GM18505 (cell line): Measurements from ENCODE around the gene CRISPLD2.
"Not testable (repeated sequence)": the region's sequence is repeated elsewhere in the genome, so short reads cannot be mapped to it uniquely, and the experiment has no call there.

Experiments used
- ATAC-seq: cut with Tn5 transposase; IDR thresholded peaks from one replicate; pipeline ENCODE4 v1.9.1; 2021; ENCODE audit not compliant: unreplicated experiment
- POLR2A ChIP-seq: IDR thresholded peaks from 4 replicates; pipeline ENCODE4 v1.6.1; 2011; ENCODE audit warnings: borderline replicate concordance; ENCODE audit not compliant: insufficient read depth, insufficient read length; ENCODE audit errors: extremely low read depth

CRISPLD2 gene

DNA sequence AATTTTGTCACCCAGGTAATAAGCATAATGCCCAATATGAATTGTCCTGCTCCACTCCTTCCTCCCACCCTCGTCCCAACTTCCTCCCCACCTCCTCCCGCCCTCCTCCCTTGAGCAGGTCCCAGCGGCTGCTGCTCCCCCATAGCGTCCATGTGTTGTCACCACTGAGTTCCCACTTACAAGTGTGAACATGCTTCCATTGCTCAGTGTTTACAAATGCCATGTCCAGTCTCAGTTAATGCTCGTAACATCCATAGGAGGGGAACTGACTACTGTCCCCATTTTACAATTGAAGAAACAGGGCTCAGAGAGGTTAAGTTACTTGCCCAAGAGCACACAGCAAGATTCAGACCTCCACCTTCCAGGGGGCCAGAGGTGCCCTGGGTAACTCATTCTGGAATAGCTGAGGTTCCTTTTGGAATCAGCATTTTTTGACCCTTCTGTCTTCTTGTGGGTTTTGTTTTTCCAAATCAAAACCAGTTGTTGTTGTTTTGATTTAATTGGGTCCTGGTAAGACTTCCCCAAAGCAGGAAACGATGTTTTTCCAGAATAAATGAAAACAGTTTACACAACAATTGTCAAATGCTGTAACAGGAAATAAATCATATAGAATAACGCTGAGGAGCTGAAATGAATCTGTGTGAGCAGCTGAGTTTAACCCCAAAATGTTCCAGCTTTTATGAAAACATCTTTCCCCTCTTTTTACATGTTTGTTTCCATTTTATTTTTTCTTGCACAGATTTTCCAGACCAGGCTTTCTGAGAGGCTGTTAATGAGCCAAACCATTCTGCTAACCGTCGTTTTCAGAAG is 117.6 kb downstream of the CRISPLD2 start:
- TF ChIP-seq POLR2A: no peak
- ATAC-seq: no peak

DNA sequence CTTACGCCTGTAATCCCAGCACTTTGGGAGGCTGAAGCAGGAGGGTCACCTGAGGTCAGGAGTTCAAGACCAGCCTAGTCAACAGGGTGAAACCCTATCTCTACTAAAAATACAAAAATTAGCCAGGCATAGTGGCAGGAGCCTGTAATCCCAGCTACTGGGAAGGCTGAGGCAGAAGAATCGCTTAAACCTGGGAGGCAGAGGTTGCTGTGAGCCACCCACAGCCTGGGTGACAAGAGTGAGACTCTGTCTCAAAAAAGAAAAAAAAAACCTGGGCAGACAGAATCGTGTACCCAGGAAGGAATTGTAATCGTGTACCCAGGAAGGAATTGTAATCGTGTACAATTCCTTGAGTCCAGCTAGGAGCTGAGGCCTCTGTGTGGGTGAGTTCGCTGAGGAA is 118.8 kb downstream of the CRISPLD2 start:
- ATAC-seq: not testable (repeated sequence)

DNA sequence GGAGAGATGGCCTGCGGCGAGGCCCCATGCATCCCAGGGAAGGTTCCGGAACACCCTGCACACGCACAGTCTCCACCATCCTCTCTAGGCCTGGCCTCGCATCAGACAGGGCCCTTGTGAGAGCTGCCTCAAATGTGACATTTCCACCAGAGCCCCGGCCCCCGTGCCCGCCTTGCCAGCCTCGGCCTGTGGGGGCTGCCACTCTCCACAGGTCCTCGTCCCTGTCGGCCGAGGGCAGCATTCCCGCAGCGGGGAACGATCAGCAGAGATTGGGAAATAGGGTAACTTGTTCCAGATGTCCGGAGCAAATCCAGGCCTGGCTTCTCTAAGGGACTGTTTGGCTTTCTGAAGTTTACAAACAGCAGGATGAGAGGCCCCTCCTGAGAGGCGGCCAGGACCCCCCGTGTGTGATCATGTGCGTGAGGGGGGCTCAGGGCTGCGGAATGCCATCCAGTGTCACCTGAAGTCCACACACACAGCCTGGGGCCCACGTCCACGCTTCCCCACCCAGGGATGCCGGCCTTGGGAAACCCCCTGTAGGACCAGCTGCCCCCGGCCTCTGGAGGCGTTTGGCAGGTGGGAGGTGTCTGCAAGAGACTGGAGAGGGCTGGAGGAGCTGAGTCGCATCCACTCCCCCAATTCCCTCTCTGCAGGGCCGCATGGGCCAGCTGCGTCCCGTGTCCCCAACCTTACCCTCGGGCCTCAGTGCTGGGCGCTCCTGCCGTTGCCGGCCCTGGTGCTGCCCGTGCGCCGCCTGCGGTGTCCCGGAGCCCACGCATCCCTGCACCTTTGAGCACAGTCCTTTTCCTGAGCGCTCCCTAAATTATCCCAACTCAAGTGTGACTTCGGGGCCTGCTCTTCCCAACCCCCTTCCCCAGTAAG is 121.1 kb downstream of the CRISPLD2 start:
- TF ChIP-seq POLR2A: no peak
- no peak for ATAC-seq

DNA sequence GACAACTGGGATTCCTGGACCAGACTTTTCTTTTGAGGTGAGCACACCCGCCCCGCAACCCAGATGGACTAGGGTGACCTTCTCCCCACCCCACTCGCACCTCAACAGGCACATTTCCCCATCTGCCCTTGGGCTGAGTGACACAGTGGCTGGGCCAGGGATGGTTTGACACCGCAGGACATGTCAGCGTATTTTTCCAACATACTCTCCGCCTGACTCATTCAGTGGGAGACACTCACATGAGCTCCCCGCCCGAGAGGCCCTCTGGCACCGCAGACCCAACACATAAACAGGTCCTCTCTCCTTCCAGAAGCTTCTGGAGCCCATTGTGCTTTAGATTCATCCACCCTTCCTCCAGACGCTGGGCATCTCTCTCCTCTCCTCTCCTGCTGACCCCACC is 122.1 kb downstream of the CRISPLD2 start:
- no peak for TF ChIP-seq POLR2A
- ATAC-seq: no peak

DNA sequence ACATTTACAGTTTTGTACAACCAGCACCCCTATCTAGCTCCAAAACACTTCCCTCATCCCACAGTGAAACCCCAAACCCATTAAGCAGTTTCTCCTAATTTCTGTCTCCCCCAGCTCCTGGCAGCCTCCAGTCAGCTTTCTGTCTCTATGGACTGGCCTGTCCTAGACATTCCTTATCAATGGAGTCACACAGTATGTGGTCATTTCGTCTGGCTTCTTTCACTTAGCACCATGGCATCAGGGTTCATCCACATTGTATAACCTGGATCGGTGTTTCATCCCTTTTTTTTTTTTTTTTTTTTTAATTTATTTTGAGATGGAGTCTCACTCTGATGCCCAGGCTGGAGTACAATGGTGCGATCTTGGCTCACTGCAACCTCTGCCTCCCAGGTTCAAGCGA is 123.0 kb downstream of the CRISPLD2 start:
- ATAC-seq: no peak
- TF ChIP-seq POLR2A: no peak

DNA sequence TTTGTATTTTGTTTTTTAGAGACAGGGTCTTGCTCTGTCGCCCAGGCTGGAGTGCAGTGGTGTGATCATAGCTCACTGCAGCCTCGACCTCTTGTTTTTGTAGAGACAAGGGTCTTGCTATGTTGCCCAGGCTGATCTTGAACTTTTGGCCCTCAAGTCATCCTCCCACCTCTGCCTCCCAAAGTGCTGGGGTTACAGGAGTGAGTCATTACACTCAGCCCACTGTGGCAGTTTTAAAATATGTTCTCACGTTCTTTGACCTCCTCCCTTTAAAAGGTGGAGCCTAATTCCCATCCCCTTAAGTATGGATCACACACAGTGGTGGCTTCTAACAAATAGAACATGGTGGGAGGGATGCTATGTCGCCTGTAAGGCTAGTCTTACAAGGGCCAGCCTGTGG is 123.8 kb downstream of the CRISPLD2 start:
- no peak for TF ChIP-seq POLR2A
- no peak for ATAC-seq

DNA sequence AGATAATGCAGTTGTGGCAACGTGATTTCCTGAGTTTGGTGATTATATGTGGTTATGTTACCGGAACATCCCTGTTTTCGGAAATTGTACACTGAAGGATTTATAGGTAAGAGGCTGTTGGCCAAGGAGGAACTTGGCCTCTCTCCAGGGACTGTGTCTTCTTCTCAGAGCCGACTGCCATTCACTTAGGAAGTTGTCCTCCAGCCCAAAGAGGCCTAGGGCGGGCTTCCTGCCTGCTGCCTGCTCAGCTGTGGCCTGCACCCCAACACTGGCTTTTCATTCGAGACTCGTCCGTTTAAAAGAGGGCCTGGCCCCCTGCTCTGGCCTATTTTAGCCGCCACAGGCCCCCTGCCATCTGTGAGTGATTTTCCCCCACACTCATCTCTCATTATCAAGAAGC is 127.2 kb downstream of the CRISPLD2 start:
- no peak for TF ChIP-seq POLR2A
- no peak for ATAC-seq

DNA sequence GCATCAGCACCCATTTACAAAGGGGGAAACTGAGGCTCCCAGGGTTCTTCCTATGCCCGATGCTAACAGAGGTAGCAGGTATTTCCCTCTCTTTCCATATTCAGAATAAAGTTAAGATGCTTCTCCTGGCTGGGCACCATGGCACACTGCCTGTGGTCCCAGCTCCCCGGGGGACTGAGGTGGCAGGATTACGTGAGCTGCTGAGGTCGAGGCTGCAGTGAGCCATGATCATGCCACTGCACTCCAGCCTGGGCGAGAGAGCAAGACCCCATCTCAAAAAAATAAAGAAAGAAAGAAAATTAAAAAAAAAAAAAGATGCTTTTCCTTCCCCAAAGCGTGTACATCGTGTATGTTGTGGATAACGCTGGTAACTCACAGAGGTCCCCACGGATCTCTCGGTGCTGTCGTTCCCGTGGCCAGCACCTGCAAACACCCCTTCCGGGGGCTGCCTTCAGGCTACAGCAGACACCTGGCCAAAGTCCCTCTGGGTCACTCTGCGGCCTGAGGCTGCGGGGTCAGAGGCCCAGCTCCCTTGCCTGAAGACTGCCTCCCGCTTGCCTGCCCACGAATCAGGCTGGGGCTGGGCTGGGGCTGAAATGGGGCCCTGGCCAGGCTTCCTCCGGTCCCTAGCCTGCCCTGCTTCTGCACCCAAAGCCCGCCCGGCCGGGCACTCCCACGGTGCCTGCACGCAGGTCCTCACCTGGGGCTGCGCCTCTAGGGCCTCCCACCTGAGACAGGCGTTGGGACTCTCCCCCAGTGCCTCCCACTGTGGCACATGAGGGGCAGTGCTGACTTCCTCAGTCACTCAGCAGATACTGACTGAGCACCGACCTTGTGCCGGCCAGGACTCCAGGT is 128.4 kb downstream of the CRISPLD2 start:
- ATAC-seq: no peak
- TF ChIP-seq POLR2A: no peak

DNA sequence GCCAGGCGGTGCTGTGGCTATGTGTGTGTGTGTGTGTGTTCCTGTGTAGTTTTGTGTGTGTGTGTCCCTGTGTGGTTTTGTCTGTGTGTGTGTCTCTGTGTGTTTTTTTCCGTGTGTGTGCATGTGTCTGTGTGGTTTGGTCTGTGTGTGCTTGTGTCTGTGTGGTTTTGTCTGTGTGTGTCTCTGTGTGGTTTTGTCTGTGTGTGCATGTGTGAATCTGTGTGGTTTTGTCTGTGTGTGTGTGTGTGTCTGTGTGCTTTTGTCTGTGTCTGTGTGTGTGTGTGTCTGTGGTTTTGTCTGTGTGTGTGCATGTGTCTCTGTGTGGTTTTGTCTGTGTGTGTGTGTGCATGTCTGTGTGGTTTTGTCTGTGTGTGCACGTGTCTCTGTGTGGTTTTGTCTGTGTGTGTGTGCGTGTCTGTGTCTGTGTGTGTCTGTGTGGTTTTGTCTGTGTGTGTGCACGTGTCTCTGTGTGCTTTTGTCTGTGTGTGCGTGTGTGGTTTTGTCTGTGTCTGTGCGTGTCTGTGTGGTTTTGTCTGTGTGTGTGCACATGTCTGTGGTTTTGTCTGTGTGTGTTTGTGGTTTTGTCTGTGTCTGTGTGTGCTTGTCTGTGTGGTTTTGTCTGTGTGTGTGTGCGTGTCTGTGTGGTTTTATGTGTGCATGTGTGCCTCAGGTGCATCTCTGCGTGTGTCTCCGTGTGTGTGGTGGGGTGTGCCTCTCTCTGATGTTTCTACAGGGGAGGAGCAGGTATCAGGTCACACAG is 129.2 kb downstream of the CRISPLD2 start:
- no peak for ATAC-seq
- no peak for TF ChIP-seq POLR2A

DNA sequence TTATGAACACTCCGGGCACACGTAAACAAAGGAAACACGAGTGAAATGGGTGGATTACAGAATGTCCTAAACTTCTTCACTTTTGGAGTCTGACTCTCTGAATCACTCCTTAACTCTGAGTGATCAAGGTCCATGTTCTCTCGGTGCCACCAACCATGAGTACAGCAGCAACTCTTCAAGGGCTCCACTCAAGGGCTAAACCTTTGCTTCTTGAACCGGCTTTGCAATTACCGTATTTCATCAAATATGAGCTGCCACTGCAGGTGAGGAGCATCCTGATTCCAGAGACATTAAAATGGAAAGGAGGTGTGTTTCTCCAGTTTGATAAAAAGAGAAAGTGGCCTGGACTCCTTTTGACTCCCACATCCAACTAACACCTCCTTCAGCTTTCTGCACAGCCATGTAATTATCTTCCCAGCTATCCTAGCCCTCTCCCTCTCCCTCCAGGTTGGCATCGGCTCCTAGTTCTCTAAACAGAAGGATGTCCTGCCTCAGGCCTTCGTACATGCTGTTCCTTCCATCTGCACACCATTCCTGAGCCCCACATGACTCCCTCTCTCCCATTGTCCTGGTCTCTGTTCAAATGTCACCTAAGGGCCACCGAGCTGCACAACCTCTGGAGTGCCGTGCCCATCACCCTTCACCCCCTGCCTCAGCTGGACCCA is 130.1 kb downstream of the CRISPLD2 start:
- no peak for ATAC-seq
- no peak for TF ChIP-seq POLR2A

DNA sequence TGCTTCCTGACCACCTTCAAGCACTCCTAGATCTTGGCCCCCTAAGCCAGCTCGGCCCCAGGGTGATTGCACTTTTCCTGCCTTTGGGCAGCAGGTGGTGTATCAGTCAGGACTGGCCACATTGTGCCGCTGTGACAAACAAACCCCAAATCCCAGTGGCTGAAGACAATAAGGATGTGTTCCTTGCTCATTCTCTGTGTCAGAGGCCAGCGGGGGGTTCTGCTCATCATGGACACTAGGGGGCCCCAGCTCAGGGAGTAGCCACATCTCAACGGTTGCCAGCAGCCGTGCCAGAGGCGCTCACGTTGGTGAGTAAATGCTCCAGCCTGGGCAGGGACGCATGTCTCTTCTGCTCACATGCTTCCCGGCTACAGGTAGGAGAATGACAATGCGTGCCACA is 131.1 kb downstream of the CRISPLD2 start:
- ATAC-seq: no peak
- TF ChIP-seq POLR2A: no peak
